AG04450 (cell line): ENCODE results near the gene TMEM95. TPM values are rescaled to one million over a fixed set of nuclear protein-coding genes. Genes with fewer than 3 reads are reported as not detected.

Experiments used
- CTCF ChIA-PET: fragments of 300-600, 350-600 bp; formaldehyde crosslinking; extraction: SDS; loops from one replicate; lab custom pipeline; 2022; ENCODE audit warnings: antibody characterized with exemption, inconsistent platforms; lab: Charles Lee
- POLR2A ChIA-PET: fragments of 350-600 bp; formaldehyde crosslinking; extraction: SDS; loops from one replicate; lab custom pipeline; 2021; ENCODE audit warnings: antibody characterized with exemption, inconsistent platforms; lab: Yijun Ruan, JAX
- DNase-seq: peaks from one replicate; pipeline ENCODE4 v3.0.0-alpha.2; 2011; ENCODE audit warnings: low read depth, low spot score
- H3K27ac ChIP-seq: one replicate; pipeline ENCODE4 v1.5.1; 2012; ENCODE audit warnings: low read depth, low read length, control low read depth
- H3K27me3 ChIP-seq: one replicate; pipeline ENCODE4 v1.6.0; 2012; ENCODE audit warnings: low read length; ENCODE audit not compliant: control insufficient read depth, insufficient read depth
- H3K4me3 ChIP-seq: 2 replicates; pipeline ENCODE4 v1.5.1; 2011; ENCODE audit warnings: mild to moderate bottlenecking, low read depth, low read length, control low read depth
- H3K9me3 ChIP-seq: 2 replicates; pipeline ENCODE4 v1.5.1; 2012; ENCODE audit warnings: low read length; ENCODE audit not compliant: control insufficient read depth, insufficient read depth
- polyA plus RNA-seq: library from polyadenylated mRNA; depleted of rRNA; stranded (reverse); fragments of >200 nt; gene quantifications from 2 replicates; pipeline ENCODE4 v1.2.3, GENCODE V29; 2011
- TF ChIP-seq, protein P1 (sequence below): IDR thresholded peaks from 2 replicates; pipeline ENCODE4 v1.5.1; 2011; ENCODE audit warnings: low read depth, low read length, control low read depth, inconsistent platforms

Gene TMEM95
- polyA plus RNA-seq, 1 experiment = not detected

DNA sequence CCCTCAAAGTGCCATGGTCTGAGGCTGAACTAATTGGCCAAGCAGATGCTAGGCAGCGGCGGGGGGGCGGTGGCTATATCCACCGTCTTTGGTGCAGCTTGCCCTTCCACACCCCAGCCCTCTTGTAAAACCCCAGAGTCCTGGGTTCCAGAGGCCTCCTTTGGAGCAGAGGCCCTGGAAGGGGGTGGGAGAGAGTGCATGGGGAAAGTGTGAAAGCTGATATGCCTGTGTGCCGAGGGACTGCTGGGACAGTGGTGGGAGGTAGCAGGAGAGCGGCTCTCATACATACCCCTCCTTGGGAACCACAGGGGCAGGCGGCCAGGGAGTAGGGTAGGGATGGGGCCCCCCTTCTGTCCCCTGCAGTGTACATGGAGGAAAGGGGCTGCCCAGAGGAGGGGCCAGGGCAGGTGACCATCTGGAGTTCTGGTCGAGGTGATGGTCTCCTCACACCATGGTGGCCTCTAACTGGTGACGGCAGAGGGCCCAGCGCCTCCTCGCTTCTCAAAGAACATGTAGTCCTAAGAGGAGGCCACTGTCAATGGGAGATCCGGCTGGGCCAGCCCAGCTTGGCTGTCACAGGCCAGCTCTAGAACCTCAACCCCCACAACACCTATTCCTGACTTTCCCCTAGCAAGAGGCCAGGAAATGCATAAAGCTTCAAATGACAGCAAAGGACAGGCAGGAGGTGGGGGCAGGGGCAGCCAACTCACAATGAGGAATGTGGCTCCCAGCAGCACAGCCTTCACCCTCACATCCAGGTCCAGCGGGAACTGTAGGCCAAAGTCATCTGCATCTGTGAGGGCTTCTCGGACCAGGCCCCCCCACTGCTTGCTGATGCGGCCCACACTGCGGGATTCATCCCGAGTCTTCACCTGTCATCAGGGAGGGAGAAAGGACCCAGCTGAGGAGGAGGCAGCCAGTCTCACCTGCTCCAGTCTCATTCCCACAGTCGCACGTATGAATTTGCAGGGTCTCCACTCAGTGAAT lies 35.3 kb downstream of the TMEM95 start:
- no peak overlapping the region for H3K4me3 ChIP-seq
- ChIA-PET CTCF (no interaction called here), POLR2A (interaction anchor here (0.6 kb wide), 1 partner anchor 72 kb away, joined by 3 read pairs; no protein-coding TSS in a partner anchor)
- no peaks in the 10 kb centered on the region; the same call in 1 of the 2 replicates for H3K9me3 ChIP-seq
- no peaks in the 10 kb centered on the region for H3K27me3 ChIP-seq
- TF ChIP-seq, protein P1, sequence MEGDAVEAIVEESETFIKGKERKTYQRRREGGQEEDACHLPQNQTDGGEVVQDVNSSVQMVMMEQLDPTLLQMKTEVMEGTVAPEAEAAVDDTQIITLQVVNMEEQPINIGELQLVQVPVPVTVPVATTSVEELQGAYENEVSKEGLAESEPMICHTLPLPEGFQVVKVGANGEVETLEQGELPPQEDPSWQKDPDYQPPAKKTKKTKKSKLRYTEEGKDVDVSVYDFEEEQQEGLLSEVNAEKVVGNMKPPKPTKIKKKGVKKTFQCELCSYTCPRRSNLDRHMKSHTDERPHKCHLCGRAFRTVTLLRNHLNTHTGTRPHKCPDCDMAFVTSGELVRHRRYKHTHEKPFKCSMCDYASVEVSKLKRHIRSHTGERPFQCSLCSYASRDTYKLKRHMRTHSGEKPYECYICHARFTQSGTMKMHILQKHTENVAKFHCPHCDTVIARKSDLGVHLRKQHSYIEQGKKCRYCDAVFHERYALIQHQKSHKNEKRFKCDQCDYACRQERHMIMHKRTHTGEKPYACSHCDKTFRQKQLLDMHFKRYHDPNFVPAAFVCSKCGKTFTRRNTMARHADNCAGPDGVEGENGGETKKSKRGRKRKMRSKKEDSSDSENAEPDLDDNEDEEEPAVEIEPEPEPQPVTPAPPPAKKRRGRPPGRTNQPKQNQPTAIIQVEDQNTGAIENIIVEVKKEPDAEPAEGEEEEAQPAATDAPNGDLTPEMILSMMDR = no peak
- H3K27ac ChIP-seq = no peak overlapping the region
- no peak for DNase-seq

DNA sequence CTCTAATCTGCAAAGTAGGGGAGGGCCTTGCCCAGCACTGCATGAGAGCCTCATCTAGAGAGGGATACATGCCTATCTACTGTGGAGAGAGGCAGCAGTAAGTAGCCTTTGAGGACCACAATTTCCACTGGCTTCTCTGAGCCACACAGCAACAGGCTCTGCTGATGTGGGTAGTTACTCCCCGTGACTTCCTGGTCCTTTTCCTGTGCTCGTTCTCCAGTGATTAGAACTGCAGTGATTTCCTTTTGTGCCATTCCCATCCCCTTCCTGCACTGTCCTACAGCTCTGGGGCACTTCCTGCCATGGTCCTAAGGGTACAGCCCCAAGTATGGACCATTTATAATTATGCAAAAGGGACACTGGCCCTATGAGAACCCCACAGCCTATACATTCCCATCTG lies 36.4 kb downstream of the TMEM95 start:
- ChIA-PET CTCF (no interaction called here), POLR2A (interaction anchor here (0.6 kb wide), 1 partner anchor 71 kb away, joined by 3 read pairs; no protein-coding TSS in a partner anchor)
- Histone ChIP-seq H3K27me3 (no peaks in the 10 kb centered on the region), H3K27ac (no peak overlapping the region), H3K9me3 (no peaks in the 10 kb centered on the region; the same call in 1 of the 2 replicates), H3K4me3 (no peak overlapping the region)
- TF ChIP-seq, protein P1 = no peak
- no peak for DNase-seq

DNA sequence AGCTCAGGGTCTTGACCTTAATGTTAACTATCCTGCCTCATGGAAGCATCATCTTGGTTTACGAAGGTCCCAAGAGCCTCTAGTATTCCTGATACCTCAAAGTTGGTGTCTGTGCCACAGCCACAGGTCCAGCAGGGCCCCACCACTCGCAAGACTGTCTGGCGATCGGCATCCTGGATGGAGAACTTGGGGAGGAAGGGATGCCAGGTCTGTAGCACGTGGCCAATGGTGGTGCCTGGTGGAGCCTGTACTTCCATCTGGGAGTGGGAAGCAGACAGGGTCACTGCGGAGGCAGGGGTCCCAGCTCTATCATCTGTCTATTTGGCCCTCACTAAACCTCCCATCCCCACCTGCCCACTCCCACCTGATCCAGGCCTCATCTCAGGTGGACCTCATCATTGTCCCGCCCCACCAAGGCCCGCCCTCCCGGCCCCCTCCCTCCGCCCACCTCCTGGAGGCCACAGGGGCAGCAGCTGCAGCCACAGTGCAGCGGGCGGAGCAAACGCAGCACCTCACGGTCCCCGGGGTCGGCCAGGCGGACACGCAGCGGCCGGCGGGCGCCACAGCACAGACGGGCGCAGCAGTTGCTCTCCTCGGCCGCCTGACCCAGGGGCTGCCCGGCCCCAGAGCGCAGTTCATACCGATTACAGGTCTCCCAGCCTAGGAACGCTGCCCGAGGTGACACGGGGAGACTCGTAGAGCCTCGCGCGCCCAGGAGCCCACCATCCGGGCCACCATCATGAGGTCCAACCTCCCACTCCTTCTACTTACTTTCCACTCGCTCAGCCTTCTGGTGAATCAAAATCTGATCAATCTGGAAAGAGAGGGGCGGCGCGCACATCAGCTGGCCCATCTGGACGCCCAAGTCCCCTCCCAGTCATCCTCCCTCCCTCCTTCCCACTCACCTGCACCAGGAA lies 38.0 kb downstream of the TMEM95 start:
- H3K4me3 ChIP-seq = peak overlapping the region; percentile 87
- ChIA-PET POLR2A (no interaction called here), CTCF (interaction anchor here (0.6 kb wide), 1 partner anchor 40 kb away, joined by 3 read pairs; no protein-coding TSS in a partner anchor)
- no peak overlapping the region for H3K27ac ChIP-seq
- no peak for DNase-seq
- TF ChIP-seq, protein P1 = no peak
- no peaks in the 10 kb centered on the region; the same call in 1 of the 2 replicates for H3K9me3 ChIP-seq
- no peaks in the 10 kb centered on the region for H3K27me3 ChIP-seq

DNA sequence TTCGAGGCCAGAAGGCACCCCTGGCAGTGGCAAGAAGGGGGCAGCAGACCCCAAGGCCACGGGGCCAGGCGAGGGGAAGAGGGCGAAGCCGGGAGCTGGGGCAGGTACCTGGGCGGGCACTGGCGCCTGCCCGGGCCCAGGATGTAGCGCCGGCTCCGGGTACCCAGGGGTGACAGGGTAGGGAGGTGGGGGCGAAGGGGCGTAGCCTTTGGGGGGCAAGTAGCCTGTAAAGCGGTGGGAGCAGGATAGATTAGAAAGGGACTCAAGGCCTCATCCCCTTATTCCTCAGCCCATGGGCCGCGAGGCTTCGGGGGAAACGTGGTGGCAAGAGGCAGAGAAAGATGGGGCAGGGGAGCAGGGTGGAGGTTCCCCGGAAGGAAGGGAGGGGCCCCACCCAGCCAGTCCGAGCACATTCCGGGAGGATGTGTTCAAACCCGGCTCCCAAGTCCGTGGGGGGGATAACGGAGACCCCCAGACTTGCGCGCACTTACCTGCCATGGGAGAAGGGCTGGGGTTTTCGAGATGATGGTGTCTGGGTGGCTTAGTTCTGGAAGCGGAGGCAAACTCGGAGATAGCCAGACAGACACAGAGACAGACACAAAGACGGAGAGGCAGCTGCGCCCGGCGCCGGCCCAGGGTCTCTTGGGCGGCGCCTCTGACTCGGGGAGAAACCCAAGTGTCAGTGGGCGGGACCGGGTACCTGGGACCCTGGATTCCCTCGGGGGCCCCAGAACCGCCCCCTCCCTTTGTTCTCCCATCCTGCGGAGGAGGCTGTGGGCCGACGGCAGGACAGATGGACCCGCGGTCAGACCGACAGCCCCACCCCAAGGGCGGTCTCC lies 38.9 kb downstream of the TMEM95 start:
- Histone ChIP-seq H3K4me3 (peak overlapping the region; percentile 87), H3K9me3 (no peaks in the 10 kb centered on the region; the same call in 1 of the 2 replicates), H3K27me3 (no peaks in the 10 kb centered on the region), H3K27ac (peak overlapping the region; percentile 78)
- TF ChIP-seq, protein P1 = no peak
- ChIA-PET CTCF (interaction anchor here (0.5 to 2.4 kb wide), 4 partner anchors 10 to 141 kb away, joined by 3 to 7 read pairs (median 3); partner anchors contain the start of genes TMEM256 and TMEM95), POLR2A (interaction anchor here (1.0 to 2.0 kb wide), 2 partner anchors 10 to 13 kb away, joined by 3 to 8 read pairs; partner anchors contain the start of gene TMEM256)
- DNase-seq = no peak
